Lower leg skin (tissue), 3 donors: ENCODE data around the gene NAPB.

ENCODE experiments used
- POLR2A ChIP-seq, 2 donors: fragments of 450-650 bp; IDR thresholded peaks; one replicate each; pipeline ENCODE4 v1.6.1; 2016 to 2017; ENCODE audit warnings: antibody characterized with exemption in 2 of 2, mild to moderate bottlenecking in 1 of 2, moderate library complexity in 1 of 2
- TF ChIP-seq, protein P1 (sequence below), 3 donors: fragments of 450-650 bp; IDR thresholded peaks; one replicate each; pipeline ENCODE4 v1.5.1; 2016; ENCODE audit warnings: antibody characterized with exemption in 3 of 3, mild to moderate bottlenecking in 3 of 3, moderate library complexity in 2 of 3

GRCh38 chr20:23403751-23404150 is 17.5 kb downstream of the NAPB start:
- TF ChIP-seq, protein P1, sequence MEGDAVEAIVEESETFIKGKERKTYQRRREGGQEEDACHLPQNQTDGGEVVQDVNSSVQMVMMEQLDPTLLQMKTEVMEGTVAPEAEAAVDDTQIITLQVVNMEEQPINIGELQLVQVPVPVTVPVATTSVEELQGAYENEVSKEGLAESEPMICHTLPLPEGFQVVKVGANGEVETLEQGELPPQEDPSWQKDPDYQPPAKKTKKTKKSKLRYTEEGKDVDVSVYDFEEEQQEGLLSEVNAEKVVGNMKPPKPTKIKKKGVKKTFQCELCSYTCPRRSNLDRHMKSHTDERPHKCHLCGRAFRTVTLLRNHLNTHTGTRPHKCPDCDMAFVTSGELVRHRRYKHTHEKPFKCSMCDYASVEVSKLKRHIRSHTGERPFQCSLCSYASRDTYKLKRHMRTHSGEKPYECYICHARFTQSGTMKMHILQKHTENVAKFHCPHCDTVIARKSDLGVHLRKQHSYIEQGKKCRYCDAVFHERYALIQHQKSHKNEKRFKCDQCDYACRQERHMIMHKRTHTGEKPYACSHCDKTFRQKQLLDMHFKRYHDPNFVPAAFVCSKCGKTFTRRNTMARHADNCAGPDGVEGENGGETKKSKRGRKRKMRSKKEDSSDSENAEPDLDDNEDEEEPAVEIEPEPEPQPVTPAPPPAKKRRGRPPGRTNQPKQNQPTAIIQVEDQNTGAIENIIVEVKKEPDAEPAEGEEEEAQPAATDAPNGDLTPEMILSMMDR (IDR thresholded peaks at IDR 0.05), result no peak
- no peak for TF ChIP-seq POLR2A (IDR thresholded peaks at IDR 0.05)
